GM15510 (cell line): ENCODE results near the gene NR5A2.

ENCODE experiments used
- POLR2A ChIP-seq: IDR thresholded peaks from 3 replicates; pipeline ENCODE4 v1.6.1; 2011; ENCODE audit warnings: borderline replicate concordance; ENCODE audit not compliant: insufficient read length; ENCODE audit errors: extremely low read depth

Gene NR5A2

GRCh38 chr1:200150006-200150405 lies 122.5 kb downstream of the NR5A2 start:
- no peak for TF ChIP-seq POLR2A

DNA sequence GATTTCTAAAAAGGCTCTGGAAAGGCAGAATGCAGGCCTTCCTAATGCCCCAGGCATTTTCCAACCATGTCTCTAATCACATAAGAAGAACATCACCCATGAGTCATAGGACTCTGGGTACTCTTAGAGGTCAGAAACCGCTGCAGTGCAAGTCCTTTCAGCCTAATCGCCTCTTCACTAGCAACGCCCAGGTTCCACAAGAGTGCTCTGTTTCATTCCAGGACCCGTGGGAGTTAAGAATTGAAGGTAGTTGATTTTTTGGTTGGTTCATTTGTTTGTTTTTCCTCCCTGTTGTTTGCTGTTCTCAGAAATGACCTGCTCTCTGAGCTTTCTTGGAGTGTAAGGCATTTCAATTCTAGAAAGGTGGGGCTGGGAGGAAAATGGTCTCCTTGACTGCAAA lies 123.2 kb downstream of the NR5A2 start:
- no peak for TF ChIP-seq POLR2A

GRCh38 chr1:200152336-200152735 lies 124.8 kb downstream of the NR5A2 start:
- TF ChIP-seq POLR2A = no peak

GRCh38 chr1:200153277-200154055 lies 126.0 kb downstream of the NR5A2 start:
- TF ChIP-seq POLR2A = no peak

- TF ChIP-seq POLR2A = no peak
These were observed 126.7 kb downstream of the NR5A2 start for GRCh38 chr1:200154069-200154767.

GRCh38 chr1:200157715-200158114 lies 130.2 kb downstream of the NR5A2 start:
- no peak for TF ChIP-seq POLR2A

DNA sequence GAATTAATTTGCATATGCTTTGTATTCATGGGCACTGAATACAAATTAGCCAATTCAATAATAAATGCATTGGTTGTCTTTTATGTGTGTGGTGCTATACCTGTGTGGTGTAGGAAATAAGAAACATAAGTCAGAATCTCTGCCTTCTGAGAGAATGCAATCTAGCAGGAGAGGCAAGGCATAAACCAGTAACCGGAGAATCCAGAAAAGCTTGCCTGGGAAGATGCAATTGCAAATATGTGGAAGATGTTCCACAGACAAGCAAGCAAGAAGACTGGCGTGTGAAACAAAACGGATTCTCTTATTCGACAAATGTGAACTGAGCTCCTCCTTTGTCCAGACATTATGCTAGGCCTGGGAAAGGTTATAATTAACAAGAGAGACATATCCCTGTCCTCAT lies 134.3 kb downstream of the NR5A2 start:
- no peak for TF ChIP-seq POLR2A

- no peak for TF ChIP-seq POLR2A
These were observed 134.7 kb downstream of the NR5A2 start for GRCh38 chr1:200162258-200162657.

DNA sequence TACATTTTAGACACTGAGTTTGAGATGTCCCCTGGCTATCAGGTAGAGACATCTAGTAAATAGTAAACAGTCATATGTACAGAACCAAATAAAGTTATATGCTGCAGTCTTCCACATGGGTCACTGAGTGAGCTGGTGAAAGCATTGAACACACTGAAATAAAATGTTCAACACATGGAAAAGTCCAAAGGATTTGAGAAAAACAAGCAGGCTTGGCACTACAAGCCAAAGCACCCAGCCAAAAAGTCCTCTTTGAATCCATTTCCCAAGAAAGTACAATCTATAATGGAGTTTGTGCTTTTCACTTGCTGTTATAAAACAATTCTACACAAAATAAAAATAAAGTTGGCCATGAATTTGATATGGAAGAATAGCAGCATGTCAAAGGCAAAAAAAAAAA lies 135.4 kb downstream of the NR5A2 start:
- no peak for TF ChIP-seq POLR2A

DNA sequence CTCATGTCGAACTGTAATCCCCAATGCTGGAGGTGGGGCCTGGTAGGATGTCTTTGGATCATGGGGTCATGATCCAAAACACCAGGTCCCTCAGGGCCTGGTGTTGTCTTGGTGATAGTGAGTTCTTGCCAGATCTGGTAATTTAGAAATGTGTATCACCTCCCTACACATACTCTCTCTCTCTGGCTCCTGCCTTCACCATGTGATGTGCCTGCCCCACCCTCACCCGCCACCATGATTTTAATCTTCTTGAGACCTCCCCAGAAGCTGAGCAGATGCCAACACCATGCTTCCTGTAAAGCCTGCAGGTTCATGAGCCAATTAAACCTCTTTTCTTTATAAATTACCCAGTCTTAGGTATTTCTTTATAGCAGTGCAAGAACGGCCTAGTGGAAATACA lies 136.4 kb downstream of the NR5A2 start:
- TF ChIP-seq POLR2A = no peak

DNA sequence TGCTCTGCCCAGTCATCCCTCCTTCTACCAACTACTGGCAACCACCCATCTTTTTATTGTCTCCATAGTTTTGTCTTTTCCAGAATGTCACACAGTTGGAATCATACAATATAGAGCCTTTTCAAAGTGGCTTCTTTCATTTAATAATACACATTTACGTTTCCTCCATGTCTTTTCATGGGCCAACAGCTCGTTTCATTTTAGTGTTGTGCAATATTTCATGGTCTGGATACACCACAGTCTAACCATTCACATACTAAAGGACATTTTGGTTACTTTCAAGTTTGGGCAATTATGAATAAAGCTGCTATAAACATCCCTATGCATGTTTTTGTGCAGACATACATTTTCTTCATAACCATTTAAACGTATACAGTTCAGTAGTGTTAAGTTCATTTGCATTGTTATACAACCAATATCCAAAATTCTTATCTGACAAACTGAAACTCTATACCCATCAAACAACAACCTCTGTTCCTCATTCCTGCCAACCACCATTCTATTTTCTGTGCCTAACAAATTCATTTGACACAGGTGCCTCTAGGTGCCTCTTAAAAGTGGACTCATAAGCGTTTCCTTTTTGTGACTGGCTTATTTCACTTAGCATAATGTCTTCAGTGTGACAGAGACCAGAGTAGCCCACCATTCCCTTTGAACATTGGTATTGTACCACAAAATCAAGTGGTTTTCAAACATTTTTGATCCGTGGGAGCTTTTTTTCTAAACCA lies 138.1 kb downstream of the NR5A2 start:
- TF ChIP-seq POLR2A = no peak

DNA sequence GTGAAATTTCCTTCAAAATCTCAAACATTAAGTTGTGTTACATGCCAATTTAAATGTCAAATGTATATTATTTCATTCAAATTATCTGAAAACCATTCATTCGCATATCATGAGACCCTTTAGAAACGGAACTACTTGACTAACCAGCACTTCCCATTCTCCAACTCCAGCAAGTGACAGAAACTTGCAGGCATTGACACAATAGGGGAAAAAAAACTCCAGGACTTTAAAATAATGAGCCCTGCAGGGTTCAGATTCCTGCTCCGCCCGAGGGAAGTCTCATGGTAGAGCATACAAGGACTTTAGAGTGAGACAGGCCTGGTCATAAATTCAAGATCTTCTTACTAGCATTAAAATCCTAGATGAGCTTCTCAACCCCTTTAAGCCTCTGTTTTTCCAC lies 138.9 kb downstream of the NR5A2 start:
- no peak for TF ChIP-seq POLR2A

DNA sequence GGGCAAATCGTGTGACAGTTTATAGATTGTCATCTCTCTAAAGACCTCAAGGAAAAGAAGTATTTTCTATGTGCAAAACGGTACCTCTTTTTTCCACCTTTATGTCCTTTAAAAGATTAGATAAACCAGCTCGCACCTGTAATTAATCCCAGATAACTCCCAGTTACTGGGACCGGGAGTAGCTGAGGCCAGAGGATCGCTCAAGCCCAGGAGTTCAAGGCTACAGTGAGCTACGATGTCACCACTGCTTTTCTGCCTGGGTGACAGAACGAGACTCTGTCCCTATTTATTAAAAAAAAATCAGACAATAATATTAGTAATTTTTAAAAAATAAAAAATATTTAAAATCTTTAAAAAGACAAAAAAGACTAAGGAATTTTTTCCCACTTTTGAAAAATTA lies 141.4 kb downstream of the NR5A2 start:
- TF ChIP-seq POLR2A = no peak

DNA sequence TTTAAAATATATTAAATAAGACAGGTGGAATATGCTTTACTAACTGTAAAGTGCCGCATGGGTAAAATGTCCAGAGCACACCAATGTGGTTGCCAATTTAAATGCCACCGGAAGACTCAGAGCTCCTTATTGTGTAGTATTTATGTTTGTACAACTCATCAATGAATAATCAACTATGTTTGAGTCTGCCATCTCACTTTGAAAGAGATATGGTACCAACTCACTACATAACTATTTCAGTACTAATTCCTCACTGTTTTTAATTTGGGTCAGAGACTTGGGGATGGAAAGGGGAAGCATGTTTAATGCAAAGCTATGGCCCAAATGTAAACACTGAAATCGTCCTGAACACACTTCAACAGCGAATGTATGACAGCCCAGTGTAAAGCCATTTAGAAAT lies 144.8 kb downstream of the NR5A2 start:
- TF ChIP-seq POLR2A = no peak

- no peak for TF ChIP-seq POLR2A
These were observed 145.6 kb downstream of the NR5A2 start for GRCh38 chr1:200173097-200173618.
